Measurements from ENCODE around the gene TWIST2. TPM values are rescaled to one million over a fixed set of nuclear protein-coding genes. Genes with fewer than 3 reads are reported as not detected.

The TWIST2 gene
- total RNA-seq, 1 donor from 2014 or later, result 2.7 TPM

DNA sequence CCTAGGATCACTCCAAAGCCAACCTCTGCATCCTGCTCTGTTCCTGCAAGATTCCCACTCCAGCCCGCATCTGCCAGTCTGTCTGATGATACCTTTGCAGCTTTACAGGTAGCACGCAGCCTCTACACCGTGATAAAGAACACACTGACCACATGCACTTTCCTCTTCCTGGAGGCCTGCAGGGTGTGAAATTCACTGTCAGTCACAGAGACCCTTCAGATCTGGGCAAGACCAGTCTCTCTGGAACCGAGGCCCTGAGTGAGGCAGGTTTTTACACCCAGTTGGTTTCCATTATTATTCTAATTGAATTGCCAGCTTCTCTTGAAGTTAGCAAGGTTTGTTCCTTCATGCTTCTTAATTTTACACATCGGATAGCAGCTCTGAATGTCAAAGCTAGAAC, 30.5 kb upstream of the TWIST2 start:
- no peak overlapping the region for H3K4me3 ChIP-seq
- H3K9me3 ChIP-seq (replicated peaks), result no peaks in the 10 kb centered on the region
- intact Hi-C loops (cut with micrococcal nuclease), result no loop called here
- H3K4me1 ChIP-seq, result no peaks in the 10 kb centered on the region
- no peak for DNase-seq
- peaks cover 97% of the 10 kb centered on the region for H3K27me3 ChIP-seq (ENCODE audit: low read depth)
- no peaks in the 10 kb centered on the region for H3K36me3 ChIP-seq
- no peak overlapping the region for H3K27ac ChIP-seq (replicated peaks)
- TF ChIP-seq CTCF (IDR thresholded peaks at IDR 0.05; ENCODE audit: borderline replicate concordance), result no peak

- Histone ChIP-seq H3K27ac (replicated peaks) (no peak overlapping the region), H3K4me3 (no peak overlapping the region), H3K27me3 (ENCODE audit: low read depth) (peaks cover 99% of the 10 kb centered on the region), H3K36me3 (no peaks in the 10 kb centered on the region), H3K4me1 (no peaks in the 10 kb centered on the region), H3K9me3 (replicated peaks) (peaks cover under 1% of the 10 kb centered on the region)
- intact Hi-C loops (cut with micrococcal nuclease), result no loop called here
- TF ChIP-seq CTCF (IDR thresholded peaks at IDR 0.05; ENCODE audit: borderline replicate concordance), result no peak
- no peak for DNase-seq
Measured at GRCh38 chr2:238817891-238818290, 30.0 kb upstream of the TWIST2 start.

- H3K4me1 ChIP-seq, result no peaks in the 10 kb centered on the region
- no peak for TF ChIP-seq CTCF (IDR thresholded peaks at IDR 0.05; ENCODE audit: borderline replicate concordance)
- H3K4me3 ChIP-seq, result no peak overlapping the region
- peaks cover 99% of the 10 kb centered on the region for H3K27me3 ChIP-seq (ENCODE audit: low read depth)
- no peak for DNase-seq
- H3K9me3 ChIP-seq (replicated peaks), result peaks cover 7% of the 10 kb centered on the region
- no peaks in the 10 kb centered on the region for H3K36me3 ChIP-seq
- H3K27ac ChIP-seq (replicated peaks), result no peak overlapping the region
- intact Hi-C loops (cut with micrococcal nuclease), result no loop called here
Measured at GRCh38 chr2:238818561-238818960, 29.3 kb upstream of the TWIST2 start.

DNA sequence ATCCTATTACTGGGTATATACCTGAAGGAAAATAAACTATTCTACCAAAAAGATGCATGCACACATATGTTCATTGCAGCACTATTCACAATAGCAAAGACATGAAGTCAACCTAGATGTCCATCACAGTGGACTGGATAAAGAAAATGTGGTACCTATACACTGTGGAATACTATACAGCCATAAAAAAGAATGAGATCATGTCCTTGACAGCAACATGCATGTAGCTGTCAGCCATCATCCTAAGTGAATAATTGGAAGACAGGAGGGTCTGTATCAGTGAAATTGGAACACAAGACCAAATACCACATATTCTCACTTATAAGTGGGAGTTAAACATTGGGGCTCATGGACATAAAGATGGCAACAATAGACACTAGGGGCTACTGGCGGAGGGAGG, 27.7 kb upstream of the TWIST2 start:
- intact Hi-C loops (cut with micrococcal nuclease), result no loop called here
- no peak overlapping the region for H3K27ac ChIP-seq (replicated peaks)
- H3K4me1 ChIP-seq, result no peaks in the 10 kb centered on the region
- H3K4me3 ChIP-seq, result no peak overlapping the region
- H3K9me3 ChIP-seq (replicated peaks), result peaks cover 23% of the 10 kb centered on the region
- no peaks in the 10 kb centered on the region for H3K36me3 ChIP-seq
- DNase-seq, result no peak
- peaks cover 98% of the 10 kb centered on the region for H3K27me3 ChIP-seq (ENCODE audit: low read depth)
- TF ChIP-seq CTCF (IDR thresholded peaks at IDR 0.05; ENCODE audit: borderline replicate concordance), result no peak

GRCh38 chr2:238820916-238821315, 27.0 kb upstream of the TWIST2 start:
- H3K4me1 ChIP-seq, result no peaks in the 10 kb centered on the region
- no peak overlapping the region for H3K4me3 ChIP-seq
- TF ChIP-seq CTCF (IDR thresholded peaks at IDR 0.05; ENCODE audit: borderline replicate concordance), result no peak
- no peak overlapping the region for H3K27ac ChIP-seq (replicated peaks)
- peaks cover 91% of the 10 kb centered on the region for H3K27me3 ChIP-seq (ENCODE audit: low read depth)
- H3K36me3 ChIP-seq, result no peaks in the 10 kb centered on the region
- intact Hi-C loops (cut with micrococcal nuclease), result no loop called here
- peaks cover 29% of the 10 kb centered on the region for H3K9me3 ChIP-seq (replicated peaks)
- DNase-seq, result no peak

DNA sequence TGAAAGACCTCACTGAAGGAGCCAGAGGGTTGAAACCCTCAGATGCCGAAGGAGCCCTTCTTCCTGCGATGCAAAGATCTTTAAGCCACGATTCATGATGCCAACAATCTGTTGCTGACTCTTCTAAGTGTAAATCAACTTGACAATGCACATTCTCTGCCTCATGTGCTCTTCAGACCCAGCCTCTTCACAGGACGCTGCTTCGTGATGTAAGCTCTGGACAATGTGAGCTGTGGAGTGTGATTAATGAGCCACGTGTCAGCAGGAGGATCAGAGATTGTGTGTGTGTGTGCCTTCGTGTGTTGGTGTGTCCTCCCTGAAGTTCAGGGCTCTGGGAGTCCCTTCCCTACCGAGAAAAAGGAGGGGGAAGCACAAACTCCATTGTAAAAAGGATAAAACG, 26.5 kb upstream of the TWIST2 start:
- Histone ChIP-seq H3K36me3 (no peaks in the 10 kb centered on the region), H3K9me3 (replicated peaks) (peaks cover 31% of the 10 kb centered on the region), H3K4me1 (no peaks in the 10 kb centered on the region), H3K27me3 (ENCODE audit: low read depth) (peaks cover 86% of the 10 kb centered on the region), H3K27ac (replicated peaks) (no peak overlapping the region), H3K4me3 (no peak overlapping the region)
- no peak for DNase-seq
- no peak for TF ChIP-seq CTCF (IDR thresholded peaks at IDR 0.05; ENCODE audit: borderline replicate concordance)
- intact Hi-C loops (cut with micrococcal nuclease), result no loop called here
